HG02623 (cell line): ENCODE measurements around the gene SPAG5.

ENCODE experiments used
- ATAC-seq: cut with Tn5 transposase; IDR thresholded peaks from one replicate; pipeline ENCODE4 v1.9.1; 2021; ENCODE audit warnings: moderate library complexity; ENCODE audit not compliant: unreplicated experiment

Gene SPAG5

GRCh38 chr17:28598799-28599310 lies at the start of gene SPAG5:
Gene SPAG5, minus strand, starts transcription at chr17:28599025. Its CDS starts 79 bp downstream, at chr17:28598946.
- ATAC-seq: peak; percentile 82

DNA sequence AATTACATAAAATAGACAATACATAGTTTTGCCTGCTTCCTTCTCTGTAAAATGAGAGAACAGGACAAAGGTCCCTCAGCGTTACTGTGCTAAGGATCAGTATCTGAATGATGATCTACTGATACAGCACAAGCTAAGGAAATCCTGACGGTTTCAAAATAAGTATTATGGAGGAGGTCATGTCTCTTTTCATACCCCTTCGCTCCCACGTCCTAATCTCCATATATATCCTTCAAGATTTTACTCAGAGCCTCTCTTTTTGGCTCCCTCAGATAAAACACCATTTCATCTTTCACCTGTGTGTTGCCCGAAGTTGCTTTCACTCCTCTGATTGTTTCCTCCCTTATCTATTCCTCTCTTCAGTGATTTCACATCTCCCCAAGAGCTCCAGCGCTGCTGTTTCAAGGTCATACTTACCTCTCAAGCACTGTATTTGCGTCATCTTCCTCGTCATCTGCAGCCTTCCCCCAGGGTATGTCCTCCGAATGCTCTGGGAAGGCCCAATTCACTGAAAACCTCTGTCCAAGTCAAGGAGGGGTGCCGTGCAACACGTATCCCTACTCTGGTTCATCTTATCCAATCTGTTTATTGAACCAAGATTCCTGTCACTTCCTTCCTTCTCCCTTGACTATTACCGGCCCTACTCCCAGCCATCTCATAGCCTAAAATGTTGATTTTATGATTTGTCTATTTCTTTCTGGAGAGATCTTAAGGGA lies 47.4 kb upstream of the SPAG5 start:
- no peak for ATAC-seq

GRCh38 chr17:28645576-28645939 lies 46.7 kb upstream of the SPAG5 start:
- no peak for ATAC-seq

GRCh38 chr17:28644787-28645575 lies 46.2 kb upstream of the SPAG5 start, which contains the start of gene BLTP2:
Gene BLTP2, minus strand, starts transcription at chr17:28645158. Its CDS starts 102 bp downstream, at chr17:28645056.
- peak; percentile 83 for ATAC-seq

GRCh38 chr17:28643983-28644786 lies 45.4 kb upstream of the SPAG5 start:
- ATAC-seq: peak; percentile 9

GRCh38 chr17:28641579-28641978 lies 42.8 kb upstream of the SPAG5 start:
- ATAC-seq: no peak

GRCh38 chr17:28635506-28635905 lies 36.7 kb upstream of the SPAG5 start:
- ATAC-seq: no peak

GRCh38 chr17:28634206-28634865 lies 35.5 kb upstream of the SPAG5 start:
- ATAC-seq: no peak

GRCh38 chr17:28626818-28627217 lies 28.0 kb upstream of the SPAG5 start:
- no peak for ATAC-seq

- no peak for ATAC-seq
These were observed 25.3 kb upstream of the SPAG5 start for GRCh38 chr17:28624148-28624547.

DNA sequence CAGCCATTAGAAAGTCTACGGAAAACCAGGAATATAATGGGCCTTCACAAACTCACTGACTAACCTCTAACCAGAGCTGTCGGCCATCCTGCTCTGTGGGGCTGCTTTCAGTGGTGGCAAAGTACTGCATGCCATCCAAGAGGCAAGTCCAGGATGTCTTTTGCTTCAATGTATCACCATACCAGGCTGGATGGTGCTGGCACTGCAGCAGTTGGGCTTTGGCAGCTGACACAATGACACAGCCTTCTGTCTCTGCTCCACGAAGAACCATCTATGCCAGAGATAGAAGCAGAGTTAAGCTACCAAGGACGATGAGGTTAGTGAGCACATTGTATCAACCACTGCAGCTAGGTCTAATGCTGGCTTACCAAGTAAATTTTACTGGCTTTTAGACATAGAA lies 24.9 kb upstream of the SPAG5 start:
- no peak for ATAC-seq

DNA sequence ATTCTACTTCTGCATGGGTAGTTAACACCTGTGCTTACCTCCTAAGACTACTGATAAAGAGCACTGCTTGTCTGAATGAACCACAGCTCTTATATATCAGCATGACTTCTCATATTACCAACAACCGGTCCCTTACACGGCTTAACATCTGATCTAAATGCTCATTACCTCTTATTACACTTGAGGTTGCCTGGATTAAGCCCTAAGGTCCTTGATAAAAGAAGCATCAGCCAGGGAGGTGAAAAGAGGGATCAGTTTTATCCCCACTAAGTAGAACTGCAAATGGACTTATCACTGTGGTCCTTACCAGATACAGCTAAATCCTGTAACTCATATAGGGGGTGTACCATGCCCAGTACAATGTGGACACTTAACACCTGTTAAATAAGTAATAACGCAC lies 23.4 kb upstream of the SPAG5 start:
- no peak for ATAC-seq

- ATAC-seq: no peak
These were observed 21.2 kb upstream of the SPAG5 start for GRCh38 chr17:28620010-28620409.

- no peak for ATAC-seq
These were observed 19.6 kb upstream of the SPAG5 start for GRCh38 chr17:28618464-28618863.

DNA sequence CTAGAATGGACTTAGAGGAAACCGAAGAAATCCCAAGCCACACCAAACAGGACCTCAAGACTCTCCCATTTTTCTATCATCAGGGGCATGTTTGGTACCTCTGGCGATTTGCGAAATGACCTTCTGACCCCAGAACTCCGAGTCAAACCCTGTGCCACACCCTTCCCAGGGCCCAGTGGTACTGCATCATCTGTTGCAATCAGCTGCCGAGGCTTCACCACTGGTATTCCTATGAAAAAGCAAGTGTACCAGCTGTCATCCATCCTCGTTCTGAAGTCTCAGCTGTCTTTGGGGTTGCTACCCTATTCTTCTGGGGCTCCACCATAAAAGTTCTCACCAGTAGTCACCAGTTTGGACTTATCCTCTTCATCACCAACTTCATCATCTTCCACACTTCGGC lies 17.5 kb upstream of the SPAG5 start:
- no peak for ATAC-seq

DNA sequence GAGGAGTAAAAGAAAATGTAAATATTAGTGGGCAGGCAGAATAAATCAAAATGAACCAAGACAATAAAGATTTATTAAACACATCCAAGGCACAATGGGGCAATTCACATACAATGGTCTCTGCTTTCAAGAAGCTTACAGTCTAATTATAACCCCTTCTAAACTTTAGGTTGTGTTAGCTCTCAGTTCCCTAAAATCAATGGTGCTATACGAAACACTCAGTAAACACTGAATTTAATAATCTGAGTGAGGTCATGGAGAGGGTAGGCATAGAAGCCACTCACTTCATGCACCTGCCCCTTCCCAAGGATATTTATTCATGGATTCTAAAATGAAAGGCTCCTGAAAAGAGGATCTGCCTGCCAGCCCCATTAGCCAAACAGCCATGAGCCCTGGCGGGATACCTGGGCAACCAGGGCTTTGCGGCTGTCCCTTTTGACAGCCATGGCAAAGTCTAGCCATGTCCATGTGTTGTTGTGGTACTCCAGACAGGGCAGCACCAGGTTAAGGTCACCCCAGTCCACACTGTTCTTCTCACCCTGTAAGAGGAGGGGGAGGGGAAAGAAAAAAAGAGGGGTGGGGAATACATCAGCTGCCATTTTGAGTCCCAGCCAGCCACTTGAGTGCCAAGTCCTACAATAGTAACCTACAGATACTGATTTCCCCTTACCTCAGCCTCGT lies 16.6 kb upstream of the SPAG5 start:
- ATAC-seq: no peak

DNA sequence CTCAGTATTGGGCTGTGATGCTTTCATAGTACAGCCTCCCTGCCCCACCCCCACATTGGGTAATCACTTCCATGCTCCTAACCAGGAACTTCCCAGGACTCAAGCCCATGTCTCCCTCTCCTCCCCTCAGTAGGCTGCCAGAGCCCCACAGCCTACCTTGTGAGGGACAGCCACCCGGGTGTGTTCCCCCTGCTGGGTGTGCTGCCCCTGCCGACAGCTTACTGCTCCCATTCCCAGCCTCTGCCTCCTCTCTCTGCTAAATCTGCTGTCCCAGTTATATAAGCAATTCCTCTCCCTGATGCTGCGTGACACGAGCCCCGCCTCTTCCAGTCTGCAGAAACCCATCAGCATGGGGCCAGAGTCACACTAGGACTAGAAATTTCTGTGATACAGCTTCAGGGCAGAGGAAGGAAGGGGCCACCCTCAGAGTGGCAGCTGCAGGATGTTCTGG lies 15.1 kb upstream of the SPAG5 start, which contains the start of gene RSKR:
Gene RSKR, minus strand, starts transcription at position 255 of the 451 bp plus-strand sequence. Its CDS starts 24 bp downstream, at position 231.
- no peak for ATAC-seq

DNA sequence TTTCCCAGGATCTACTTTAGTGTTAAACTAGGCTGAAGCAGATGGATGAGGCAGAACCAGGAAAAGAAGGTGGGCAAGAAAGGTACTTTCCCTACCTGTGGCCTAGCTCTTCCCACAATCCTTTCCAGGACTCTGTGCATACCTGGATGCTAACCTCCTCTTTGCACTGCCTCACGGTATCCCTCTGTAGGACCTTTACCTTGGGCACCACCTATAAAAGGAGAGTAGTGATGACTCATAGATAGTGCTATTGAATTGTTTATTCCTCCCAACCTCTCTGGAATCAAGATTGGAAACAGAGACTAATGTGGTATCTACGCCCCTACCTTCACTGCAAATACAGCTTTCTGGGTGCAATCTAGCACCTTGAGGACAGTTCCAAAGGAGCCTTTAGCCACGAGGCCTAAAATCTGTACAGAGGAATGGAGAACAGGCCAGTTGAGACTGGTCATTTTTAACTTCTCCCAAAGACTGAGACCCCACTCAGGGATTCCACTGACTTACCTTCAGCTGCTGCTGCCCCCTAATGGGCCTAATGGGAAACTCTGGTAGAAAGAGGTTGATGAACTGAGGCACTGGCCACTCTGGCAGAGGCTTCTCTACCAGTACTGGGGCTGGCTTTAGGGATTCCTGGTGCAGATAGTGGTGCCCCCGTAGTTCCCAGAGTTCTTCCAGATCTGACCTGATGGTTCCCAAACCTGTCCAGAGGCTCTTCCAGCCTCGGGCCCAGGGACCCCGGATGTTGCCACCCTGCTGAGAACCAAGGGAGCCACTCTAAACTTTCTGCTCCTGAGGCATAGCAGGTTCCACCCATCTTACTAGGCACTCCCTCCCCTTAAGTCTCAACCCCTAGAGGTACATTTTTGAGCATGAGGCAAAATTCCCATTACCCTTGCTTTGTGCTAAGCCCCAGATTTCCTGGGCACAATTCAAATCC lies 14.4 kb upstream of the SPAG5 start:
- ATAC-seq: no peak

DNA sequence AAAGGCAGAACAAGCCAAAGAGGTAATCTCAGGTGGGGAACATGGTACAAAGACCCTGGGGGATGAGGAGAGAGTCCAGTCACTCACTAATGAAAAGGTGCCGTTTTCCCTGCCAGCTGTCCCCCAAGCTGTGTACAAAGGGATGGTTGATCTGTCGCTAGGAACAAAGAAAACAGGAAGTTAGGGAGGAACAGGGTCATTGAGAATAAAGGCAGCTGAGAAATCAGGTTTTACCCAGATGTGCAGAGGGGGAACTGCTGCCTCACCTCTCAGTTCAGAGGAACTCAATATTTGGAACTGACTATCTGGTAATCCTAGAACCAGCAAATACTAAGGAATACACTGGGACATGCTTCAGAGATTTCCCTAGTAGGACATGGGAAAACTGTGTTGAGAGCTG lies 13.7 kb upstream of the SPAG5 start:
- ATAC-seq: no peak
